ENCODE results near the gene SPEM3.
"Not testable (repeated sequence)": the region's sequence is repeated elsewhere in the genome, so short reads cannot be mapped to it uniquely, and the experiment has no call there.

SPEM3 gene

DNA sequence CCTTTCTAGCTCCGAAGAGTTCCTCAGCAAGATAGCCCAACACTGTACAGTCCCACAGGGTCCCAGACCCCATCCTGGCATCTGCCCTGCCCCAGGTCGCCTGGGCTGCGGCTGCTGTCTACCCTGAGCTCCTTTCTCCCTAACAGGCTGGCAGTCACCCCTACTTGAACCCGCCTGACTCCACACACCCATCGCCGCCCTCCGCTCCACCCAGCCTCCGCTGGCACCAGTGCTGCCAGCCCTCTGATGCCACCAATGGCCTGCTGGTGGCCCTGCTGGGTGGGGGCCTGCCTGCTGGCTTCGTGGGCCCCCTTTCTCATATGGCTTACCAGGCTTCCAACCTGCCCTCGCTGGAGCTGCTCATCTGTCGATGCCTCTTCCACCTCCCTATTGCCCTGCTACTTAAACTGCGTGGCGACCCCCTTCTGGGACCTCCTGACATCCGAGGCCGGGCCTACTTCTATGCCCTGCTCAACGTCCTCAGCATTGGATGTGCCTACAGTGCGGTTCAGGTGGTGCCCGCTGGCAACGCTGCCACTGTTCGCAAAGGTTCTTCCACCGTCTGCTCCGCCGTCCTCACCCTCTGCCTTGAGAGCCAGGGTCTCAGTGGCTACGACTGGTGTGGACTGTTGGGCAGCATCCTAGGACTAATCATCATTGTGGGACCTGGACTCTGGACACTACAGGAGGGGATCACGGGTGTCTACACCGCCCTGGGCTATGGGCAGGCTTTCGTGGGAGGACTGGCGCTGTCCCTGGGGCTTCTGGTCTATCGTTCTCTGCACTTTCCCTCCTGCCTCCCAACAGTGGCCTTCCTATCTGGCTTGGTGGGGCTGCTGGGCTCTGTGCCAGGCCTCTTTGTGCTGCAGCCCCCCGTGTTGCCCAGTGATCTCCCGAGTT lies 53.4 kb downstream of the SPEM3 start:
- not testable (repeated sequence) for DNase-seq (ENCODE audit: low spot score in 2 of 2); H3K36me3 ChIP-seq (replicated peaks); H3K27me3 ChIP-seq (ENCODE audit: low read depth); H3K4me3 ChIP-seq; H3K9me3 ChIP-seq
- H3K4me1 ChIP-seq, result peaks cover 27% of the 10 kb centered on the region
- in situ Hi-C loops (cut with MboI; ENCODE audit: low sequenced_read_pairs), result loop anchor here (10.0 kb wide), 1 partner anchor 237 kb away; the partner anchor contains the start of gene GABARAP
